ENCODE data around the gene TEX261.

DNA sequence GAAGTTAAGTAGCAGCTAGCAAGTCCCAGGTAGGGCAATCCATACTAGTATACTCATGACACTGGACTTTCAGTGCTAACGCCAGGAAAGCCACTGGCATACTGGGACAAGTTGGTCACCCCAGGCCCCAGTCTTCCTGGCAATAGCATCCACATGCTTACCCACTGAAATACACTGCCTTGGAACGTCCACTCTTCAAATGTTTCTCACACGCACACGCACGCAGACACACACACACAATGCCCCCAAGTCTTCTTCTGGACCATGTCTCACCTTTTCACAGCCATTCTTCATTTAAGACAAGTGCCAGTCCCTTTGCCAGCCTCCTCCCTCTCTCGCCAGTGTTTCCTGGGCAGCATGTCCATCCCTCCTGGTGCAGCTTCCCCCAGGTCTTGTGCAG, 8.7 kb upstream of the TEX261 start:
- TF ChIP-seq, protein P1, sequence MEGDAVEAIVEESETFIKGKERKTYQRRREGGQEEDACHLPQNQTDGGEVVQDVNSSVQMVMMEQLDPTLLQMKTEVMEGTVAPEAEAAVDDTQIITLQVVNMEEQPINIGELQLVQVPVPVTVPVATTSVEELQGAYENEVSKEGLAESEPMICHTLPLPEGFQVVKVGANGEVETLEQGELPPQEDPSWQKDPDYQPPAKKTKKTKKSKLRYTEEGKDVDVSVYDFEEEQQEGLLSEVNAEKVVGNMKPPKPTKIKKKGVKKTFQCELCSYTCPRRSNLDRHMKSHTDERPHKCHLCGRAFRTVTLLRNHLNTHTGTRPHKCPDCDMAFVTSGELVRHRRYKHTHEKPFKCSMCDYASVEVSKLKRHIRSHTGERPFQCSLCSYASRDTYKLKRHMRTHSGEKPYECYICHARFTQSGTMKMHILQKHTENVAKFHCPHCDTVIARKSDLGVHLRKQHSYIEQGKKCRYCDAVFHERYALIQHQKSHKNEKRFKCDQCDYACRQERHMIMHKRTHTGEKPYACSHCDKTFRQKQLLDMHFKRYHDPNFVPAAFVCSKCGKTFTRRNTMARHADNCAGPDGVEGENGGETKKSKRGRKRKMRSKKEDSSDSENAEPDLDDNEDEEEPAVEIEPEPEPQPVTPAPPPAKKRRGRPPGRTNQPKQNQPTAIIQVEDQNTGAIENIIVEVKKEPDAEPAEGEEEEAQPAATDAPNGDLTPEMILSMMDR (IDR thresholded peaks at IDR 0.05; ENCODE audit: insufficient read depth, low read depth, low read length), result no peak
- TF ChIP-seq EZH2 (IDR thresholded peaks at IDR 0.05; ENCODE audit: insufficient read depth, low read length), result no peak
